ENCODE results near the gene FGD2. TPM values are rescaled to one million over a fixed set of nuclear protein-coding genes. Genes with fewer than 3 reads are reported as not detected.

FGD2 gene
- total and polyA plus RNA-seq, 2 donors (not counting 3 experiments of a cell fraction or from before 2014, with no cell fraction given) = not detected

DNA sequence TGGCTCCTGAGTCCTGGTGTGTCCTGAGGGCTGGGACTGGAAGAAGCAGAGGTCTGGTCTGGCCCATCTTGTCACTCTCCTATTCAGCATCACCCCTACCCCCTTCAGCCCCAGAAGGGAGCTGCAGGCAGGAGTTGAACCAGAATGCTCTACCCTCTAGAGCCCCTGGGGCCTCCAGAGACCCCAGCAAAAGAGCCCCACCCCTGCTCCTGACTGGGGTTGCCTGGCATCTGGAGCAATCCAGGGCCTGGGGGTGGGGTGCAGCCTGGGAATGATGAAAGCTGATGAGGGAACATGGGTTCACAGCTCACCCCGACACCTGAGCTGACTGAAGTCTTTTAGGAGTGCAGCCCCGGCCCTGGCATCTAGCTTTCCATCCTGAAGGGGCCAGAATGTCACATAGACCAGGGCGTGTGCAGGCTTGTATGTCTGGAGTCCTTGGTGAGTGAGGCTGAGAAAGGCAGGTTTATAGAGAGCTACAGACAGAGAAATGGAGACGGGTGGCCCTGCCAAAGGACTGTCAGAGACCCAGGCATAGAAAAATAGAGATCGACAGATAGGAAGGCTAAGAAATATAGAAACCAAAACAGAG is 12.2 kb downstream of the FGD2 start:
- ChIA-PET CTCF (interaction anchor here (0.6 to 10.6 kb wide), 77 partner anchors 8 to 680 kb away, joined by 3 to 330 read pairs (median 5); partner anchors contain the start of genes C6orf89, FGD2, MDGA1 and MTCH1), POLR2A (interaction anchor here (0.7 kb wide), 2 partner anchors 27 to 190 kb away, joined by 3 read pairs; no protein-coding TSS in a partner anchor)
- Histone ChIP-seq H3K36me3 (ENCODE audit: control insufficient read depth in 2 of 2, extremely low read depth in 1 of 2, insufficient read depth in 2 of 2, low read length in 2 of 2) (no peaks in the 10 kb centered on the region), H3K27me3 (ENCODE audit: control insufficient read depth in 2 of 2, insufficient read depth in 2 of 2, low read length in 2 of 2) (no peaks in the 10 kb centered on the region), H4K20me1 (replicated peaks; ENCODE audit: control insufficient read depth, extremely low read depth, insufficient read depth, low read length) (no peaks in the 10 kb centered on the region), H3K9ac (replicated peaks; ENCODE audit: extremely low read depth, insufficient read depth, low read length) (no peak overlapping the region), H3K9me1 (replicated peaks; ENCODE audit: control insufficient read depth, extremely low read depth, insufficient read depth, low read length) (no peaks in the 10 kb centered on the region), H3K79me2 (ENCODE audit: control insufficient read depth, insufficient read depth, low read length) (no peaks in the 10 kb centered on the region), H3K4me1 (ENCODE audit: control insufficient read depth, extremely low read depth, insufficient read depth, low read length) (peaks cover 10% of the 10 kb centered on the region), H3K9me3 (replicated peaks; ENCODE audit: control insufficient read depth, insufficient read depth, low read length) (no peaks in the 10 kb centered on the region), H3K4me3 (replicated peaks in 1 of 3; ENCODE audit: insufficient read depth in 1 of 3, low read depth in 1 of 3, low read length in 3 of 3) (no peak overlapping the region), H2AFZ (ENCODE audit: low read depth, low read length) (peak overlapping the region; percentile 23), H3K27ac (ENCODE audit: insufficient read depth, low read depth, low read length) (no peak overlapping the region), H3K4me2 (ENCODE audit: insufficient read depth, low read length) (no peak overlapping the region)
- dilution Hi-C loops (cut with MboI; ENCODE audit: extremely low pct_ligation_motif_present, low sequenced_read_pairs) = no loop called here
- no peak for FAIRE-seq
- no TSS peak for BruUV-seq (replicated peaks)
- no peak for TF ChIP-seq EZH2 (IDR thresholded peaks at IDR 0.05; ENCODE audit: borderline replicate concordance, low read depth, low read length, severe bottlenecking)
- TF ChIP-seq GATA2 (IDR thresholded peaks at IDR 0.05; ENCODE audit: insufficient read depth, insufficient read length, low read depth, low read length) = no peak
- TF ChIP-seq POLR2A (IDR thresholded peaks at IDR 0.05; ENCODE audit: low read depth, low read length) = no peak
- no peak for TF ChIP-seq POLR2AphosphoS5 (IDR thresholded peaks at IDR 0.05; ENCODE audit: insufficient read depth, low read depth, low read length)
- TF ChIP-seq FOS (IDR thresholded peaks at IDR 0.05; ENCODE audit: borderline replicate concordance, insufficient read depth, low read length) = no peak
- TF ChIP-seq JUN (IDR thresholded peaks at IDR 0.05; ENCODE audit: borderline replicate concordance, insufficient read depth, insufficient read length, low read depth) = no peak
- TF ChIP-seq, protein P1, sequence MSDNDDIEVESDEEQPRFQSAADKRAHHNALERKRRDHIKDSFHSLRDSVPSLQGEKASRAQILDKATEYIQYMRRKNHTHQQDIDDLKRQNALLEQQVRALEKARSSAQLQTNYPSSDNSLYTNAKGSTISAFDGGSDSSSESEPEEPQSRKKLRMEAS (IDR thresholded peaks at IDR 0.05; ENCODE audit: insufficient read depth, insufficient read length) = no peak
- TF ChIP-seq, protein P2, sequence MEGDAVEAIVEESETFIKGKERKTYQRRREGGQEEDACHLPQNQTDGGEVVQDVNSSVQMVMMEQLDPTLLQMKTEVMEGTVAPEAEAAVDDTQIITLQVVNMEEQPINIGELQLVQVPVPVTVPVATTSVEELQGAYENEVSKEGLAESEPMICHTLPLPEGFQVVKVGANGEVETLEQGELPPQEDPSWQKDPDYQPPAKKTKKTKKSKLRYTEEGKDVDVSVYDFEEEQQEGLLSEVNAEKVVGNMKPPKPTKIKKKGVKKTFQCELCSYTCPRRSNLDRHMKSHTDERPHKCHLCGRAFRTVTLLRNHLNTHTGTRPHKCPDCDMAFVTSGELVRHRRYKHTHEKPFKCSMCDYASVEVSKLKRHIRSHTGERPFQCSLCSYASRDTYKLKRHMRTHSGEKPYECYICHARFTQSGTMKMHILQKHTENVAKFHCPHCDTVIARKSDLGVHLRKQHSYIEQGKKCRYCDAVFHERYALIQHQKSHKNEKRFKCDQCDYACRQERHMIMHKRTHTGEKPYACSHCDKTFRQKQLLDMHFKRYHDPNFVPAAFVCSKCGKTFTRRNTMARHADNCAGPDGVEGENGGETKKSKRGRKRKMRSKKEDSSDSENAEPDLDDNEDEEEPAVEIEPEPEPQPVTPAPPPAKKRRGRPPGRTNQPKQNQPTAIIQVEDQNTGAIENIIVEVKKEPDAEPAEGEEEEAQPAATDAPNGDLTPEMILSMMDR (IDR thresholded peaks at IDR 0.05; ENCODE audit: extremely low read depth in 1 of 2, insufficient read depth in 1 of 2, low read depth in 1 of 2, low read length in 2 of 2) = no peak
- no peak for TF ChIP-seq MYC (IDR thresholded peaks at IDR 0.05; ENCODE audit: low read depth, low read length)
- no peak for DNase-seq (ENCODE audit: low read depth, low spot score)
- intact Hi-C loops (cut with micrococcal nuclease) = loop anchor here (1.0 kb wide), 7 partner anchors 31 to 251 kb away; partner anchors contain the start of genes C6orf89 and MTCH1

Measured in endothelial cell of umbilical vein (primary cell).